Stimulated activated naive CD8-positive, alpha-beta T cell treated with anti-CD3 and anti-CD28 coated beads, Interleukin-15, amount 100 ng/mL, for 72 hours (primary cell): Measurements from ENCODE around the gene C1QTNF8.

ENCODE experiments used
- ATAC-seq: fragments of 150-1000 bp; cut with Tn5 transposase; 2 replicates; pipeline ENCODE4 v1.10.0; 2021; ENCODE audit warnings: mild to moderate bottlenecking, moderate library complexity
- DNase-seq, 2 donors: peaks; one replicate each; pipeline ENCODE4 v3.0.0; 2021 to 2022
- H3K27ac Mint-ChIP-seq, 2 donors: one replicate each; pipeline ENCODE4 v1.8.0; 2022; ENCODE audit warnings: mild to moderate bottlenecking in 2 of 2, mixed read lengths in 2 of 2, moderate library complexity in 2 of 2
- H3K27me3 Mint-ChIP-seq: one replicate; pipeline ENCODE4 v1.8.0; 2022; ENCODE audit warnings: mixed read lengths
- H3K4me1 Mint-ChIP-seq: one replicate; pipeline ENCODE4 v1.8.0; 2022; ENCODE audit warnings: mild to moderate bottlenecking, mixed read lengths
- H3K4me3 Mint-ChIP-seq, 2 donors: one replicate each; pipeline ENCODE4 v1.8.0; 2022; ENCODE audit warnings: mild to moderate bottlenecking in 2 of 2, mixed read lengths in 2 of 2, moderate library complexity in 1 of 2
- H3K9me3 Mint-ChIP-seq, 2 donors: one replicate each; pipeline ENCODE4 v1.8.0; 2022; ENCODE audit warnings: mixed read lengths in 2 of 2

Gene C1QTNF8

GRCh38 chr16:1080801-1081733 lies 15.0 kb downstream of the C1QTNF8 start:
- Mint-ChIP-seq H3K9me3 (peaks cover 8 to 25% of the 10 kb centered on the region in 2 donors), H3K4me1 (no peaks in the 10 kb centered on the region), H3K4me3 (no peak overlapping the region), H3K27me3 (peaks cover 83% of the 10 kb centered on the region), H3K27ac (no peak overlapping the region)
- ATAC-seq (peak; percentile 10), DNase-seq (no peak)

- Mint-ChIP-seq H3K4me1 (no peaks in the 10 kb centered on the region), H3K27me3 (peaks cover 81% of the 10 kb centered on the region), H3K27ac (no peak overlapping the region), H3K9me3 (peaks cover 0 to 14% of the 10 kb centered on the region in 2 donors), H3K4me3 (no peak overlapping the region)
- peak; percentile 24 for ATAC-seq
- DNase-seq, result no peak
These were observed 16.1 kb downstream of the C1QTNF8 start for GRCh38 chr16:1079786-1080525.

GRCh38 chr16:1079341-1079740 lies 16.7 kb downstream of the C1QTNF8 start:
- ATAC-seq (no peak), DNase-seq (no peak)
- Mint-ChIP-seq H3K27ac (no peak overlapping the region), H3K4me1 (no peaks in the 10 kb centered on the region), H3K4me3 (no peak overlapping the region), H3K27me3 (peaks cover 81% of the 10 kb centered on the region), H3K9me3 (peaks cover 0 to 8% of the 10 kb centered on the region in 2 donors)

- ATAC-seq (no peak), DNase-seq (no peak)
These were observed 17.4 kb downstream of the C1QTNF8 start for GRCh38 chr16:1078579-1079021.

GRCh38 chr16:1077877-1078578 lies 18.0 kb downstream of the C1QTNF8 start:
- Mint-ChIP-seq H3K9me3 (no peaks in the 10 kb centered on the region), H3K4me3 (no peak overlapping the region), H3K27me3 (peaks cover 83% of the 10 kb centered on the region), H3K4me1 (no peaks in the 10 kb centered on the region), H3K27ac (peak overlapping the region in 1 of 2 donors; percentile 67)
- ATAC-seq (no peak), DNase-seq (no peak)

More at GRCh38 chr16:1078579-1079021, 17.4 kb downstream of the C1QTNF8 start:
- Mint-ChIP-seq H3K27me3 (peaks cover 78% of the 10 kb centered on the region), H3K4me1 (no peaks in the 10 kb centered on the region), H3K4me3 (no peak overlapping the region), H3K27ac (no peak overlapping the region), H3K9me3 (peaks cover 0 to under 1% of the 10 kb centered on the region in 2 donors)

GRCh38 chr16:1076801-1077576 lies 19.1 kb downstream of the C1QTNF8 start:
- Mint-ChIP-seq H3K9me3 (no peaks in the 10 kb centered on the region), H3K27ac (peak overlapping the region in 1 of 2 donors; percentile 40), H3K4me1 (no peaks in the 10 kb centered on the region), H3K27me3 (peaks cover 80% of the 10 kb centered on the region), H3K4me3 (no peak overlapping the region)
- DNase-seq, result no peak
- no peak for ATAC-seq

- H3K4me3 Mint-ChIP-seq, result no peak overlapping the region
- H3K4me1 Mint-ChIP-seq, result no peaks in the 10 kb centered on the region
- DNase-seq (no peak), ATAC-seq (no peak)
- H3K27me3 Mint-ChIP-seq, result peaks cover 85% of the 10 kb centered on the region
- H3K27ac Mint-ChIP-seq, result no peak overlapping the region
- H3K9me3 Mint-ChIP-seq, result no peaks in the 10 kb centered on the region
These were observed 20.5 kb downstream of the C1QTNF8 start for GRCh38 chr16:1075546-1075945.

GRCh38 chr16:1074379-1074649 lies 21.7 kb downstream of the C1QTNF8 start:
- Mint-ChIP-seq H3K27me3 (peaks cover 85% of the 10 kb centered on the region), H3K4me3 (no peak overlapping the region), H3K9me3 (no peaks in the 10 kb centered on the region), H3K4me1 (no peaks in the 10 kb centered on the region), H3K27ac (no peak overlapping the region)
- no peak for DNase-seq
- no peak for ATAC-seq

- H3K4me3 Mint-ChIP-seq, result no peak overlapping the region
- DNase-seq (no peak), ATAC-seq (no peak)
- no peaks in the 10 kb centered on the region for H3K4me1 Mint-ChIP-seq
- H3K27ac Mint-ChIP-seq, result no peak overlapping the region
- H3K9me3 Mint-ChIP-seq, result no peaks in the 10 kb centered on the region
- peaks cover 88% of the 10 kb centered on the region for H3K27me3 Mint-ChIP-seq
These were observed 22.3 kb downstream of the C1QTNF8 start for GRCh38 chr16:1073566-1074378.

GRCh38 chr16:1073262-1073558 lies 22.8 kb downstream of the C1QTNF8 start:
- Mint-ChIP-seq H3K4me3 (no peak overlapping the region), H3K27me3 (peaks cover 88% of the 10 kb centered on the region), H3K27ac (no peak overlapping the region), H3K4me1 (no peaks in the 10 kb centered on the region), H3K9me3 (no peaks in the 10 kb centered on the region)
- DNase-seq, result no peak
- ATAC-seq, result no peak

GRCh38 chr16:1072526-1073261 lies 23.4 kb downstream of the C1QTNF8 start, which contains the start of gene SSTR5:
Gene SSTR5, plus strand, starts transcription at chr16:1072747. Its CDS starts 6,122 bp downstream, at chr16:1078869.
- Mint-ChIP-seq H3K27me3 (peaks cover 88% of the 10 kb centered on the region), H3K27ac (no peak within 1 kb of the TSS), H3K4me1 (peaks cover 3% of the 10 kb centered on the region), H3K4me3 (no peak within 1 kb of the TSS), H3K9me3 (peaks cover 0 to 2% of the 10 kb centered on the region in 2 donors)
- DNase-seq (no peak), ATAC-seq (peak; percentile 18)

- Mint-ChIP-seq H3K27ac (no peak overlapping the region), H3K4me3 (no peak overlapping the region), H3K9me3 (peaks cover 0 to 6% of the 10 kb centered on the region in 2 donors), H3K4me1 (peaks cover 8% of the 10 kb centered on the region), H3K27me3 (peaks cover 88% of the 10 kb centered on the region)
- DNase-seq (no peak), ATAC-seq (no peak)
These were observed 24.4 kb downstream of the C1QTNF8 start for GRCh38 chr16:1071561-1072225.

- H3K9me3 Mint-ChIP-seq, result peaks cover 0 to 6% of the 10 kb centered on the region in 2 donors
- H3K27me3 Mint-ChIP-seq, result peaks cover 88% of the 10 kb centered on the region
These were observed 25.1 kb downstream of the C1QTNF8 start for GRCh38 chr16:1070864-1071408.

More at GRCh38 chr16:1070864-1071408, 25.1 kb downstream of the C1QTNF8 start:
- Mint-ChIP-seq H3K27ac (peak overlapping the region in 1 of 2 donors; percentile 71), H3K4me3 (no peak overlapping the region), H3K4me1 (peaks cover 8% of the 10 kb centered on the region)
- DNase-seq (no peak), ATAC-seq (no peak)
